NCI-H82 (cell line): ENCODE measurements around the gene HCRT.
"Not testable (repeated sequence)": the region's sequence is repeated elsewhere in the genome, so short reads cannot be mapped to it uniquely, and the experiment has no call there.

ENCODE experiments used
- DNase-seq: peaks from one replicate; lab custom pipeline; 2025; lab: John Stamatoyannopoulos, UW

Gene HCRT

GRCh38 chr17:42179911-42180410 lies 5.3 kb downstream of the HCRT start:
- DNase-seq = peak; percentile 50

GRCh38 chr17:42179335-42179734 lies 5.9 kb downstream of the HCRT start:
- no peak for DNase-seq

GRCh38 chr17:42178817-42179216 lies 6.4 kb downstream of the HCRT start:
- no peak for DNase-seq

GRCh38 chr17:42177684-42178083 lies 7.6 kb downstream of the HCRT start:
- no peak for DNase-seq

GRCh38 chr17:42174126-42174783 lies 11.0 kb downstream of the HCRT start:
- no peak for DNase-seq

GRCh38 chr17:42171831-42172230 lies 13.4 kb downstream of the HCRT start:
- no peak for DNase-seq

GRCh38 chr17:42169351-42169750 lies 15.9 kb downstream of the HCRT start:
- no peak for DNase-seq

GRCh38 chr17:42167807-42168206 lies 17.4 kb downstream of the HCRT start:
- DNase-seq = no peak

- no peak for DNase-seq
These were observed 19.0 kb downstream of the HCRT start for GRCh38 chr17:42166196-42166763.

GRCh38 chr17:42165751-42166150 lies 19.5 kb downstream of the HCRT start:
- DNase-seq = no peak

- DNase-seq = no peak
These were observed 21.4 kb downstream of the HCRT start for GRCh38 chr17:42163696-42164407.

GRCh38 chr17:42163113-42163512 lies 22.1 kb downstream of the HCRT start:
- DNase-seq = peak; percentile 67

GRCh38 chr17:42160531-42160910 lies 24.7 kb downstream of the HCRT start:
- no peak for DNase-seq

- no peak for DNase-seq
These were observed 25.3 kb downstream of the HCRT start for GRCh38 chr17:42159796-42160530.

- DNase-seq = no peak
These were observed 29.6 kb downstream of the HCRT start for GRCh38 chr17:42155614-42156045.

GRCh38 chr17:42153919-42154742 lies 31.1 kb downstream of the HCRT start:
- peak; percentile 48 for DNase-seq

GRCh38 chr17:42146911-42147607 lies 38.2 kb downstream of the HCRT start:
- DNase-seq = no peak

GRCh38 chr17:42143138-42143537 lies 42.1 kb downstream of the HCRT start:
- DNase-seq = not testable (repeated sequence)

GRCh38 chr17:42142371-42142896 lies 42.8 kb downstream of the HCRT start:
- DNase-seq = no peak

- DNase-seq = no peak
These were observed 43.9 kb downstream of the HCRT start for GRCh38 chr17:42141382-42141781.

GRCh38 chr17:42140690-42141089 lies 44.6 kb downstream of the HCRT start:
- not testable (repeated sequence) for DNase-seq
